Measurements from ENCODE around the gene ZKSCAN3.

ZKSCAN3 gene

DNA sequence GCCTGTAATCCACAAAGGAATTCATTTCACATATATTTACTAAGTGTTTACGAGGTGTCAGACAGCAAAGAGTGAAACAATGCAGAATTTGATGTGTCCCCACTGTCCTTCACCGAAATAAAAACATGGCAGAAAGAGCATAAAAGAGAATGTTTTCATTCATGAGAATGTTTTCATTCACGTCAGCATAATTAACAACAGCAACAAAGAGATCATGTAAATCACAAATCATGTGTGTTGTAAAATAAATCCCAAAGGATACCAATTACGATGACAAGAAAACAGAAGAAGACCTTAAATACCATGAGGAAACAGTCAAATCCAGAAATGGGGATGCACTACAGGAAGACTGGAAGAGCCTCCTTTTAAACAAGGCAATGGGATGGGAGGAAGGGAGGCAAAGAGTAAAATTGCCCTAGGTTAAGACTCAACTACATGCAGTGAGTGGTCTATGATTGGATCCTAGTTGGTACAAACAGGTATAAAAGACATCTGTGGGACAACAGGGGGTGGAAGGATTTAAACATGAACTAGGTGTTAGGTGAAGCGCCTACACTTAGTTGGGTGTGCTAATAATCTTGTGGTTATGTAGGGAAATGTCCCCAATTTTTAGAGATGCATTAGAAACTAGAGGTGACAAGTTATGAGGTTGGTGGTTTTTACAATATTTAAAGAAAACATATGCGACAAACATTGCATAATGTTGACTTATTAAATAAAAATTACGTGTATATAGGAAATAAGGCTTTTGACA lies 15.3 kb upstream of the ZKSCAN3 start:
- H3K4me1 Mint-ChIP-seq, result no peaks in the 10 kb centered on the region
- H3K4me3 Mint-ChIP-seq, result no peak overlapping the region
- TF ChIP-seq, protein P1, sequence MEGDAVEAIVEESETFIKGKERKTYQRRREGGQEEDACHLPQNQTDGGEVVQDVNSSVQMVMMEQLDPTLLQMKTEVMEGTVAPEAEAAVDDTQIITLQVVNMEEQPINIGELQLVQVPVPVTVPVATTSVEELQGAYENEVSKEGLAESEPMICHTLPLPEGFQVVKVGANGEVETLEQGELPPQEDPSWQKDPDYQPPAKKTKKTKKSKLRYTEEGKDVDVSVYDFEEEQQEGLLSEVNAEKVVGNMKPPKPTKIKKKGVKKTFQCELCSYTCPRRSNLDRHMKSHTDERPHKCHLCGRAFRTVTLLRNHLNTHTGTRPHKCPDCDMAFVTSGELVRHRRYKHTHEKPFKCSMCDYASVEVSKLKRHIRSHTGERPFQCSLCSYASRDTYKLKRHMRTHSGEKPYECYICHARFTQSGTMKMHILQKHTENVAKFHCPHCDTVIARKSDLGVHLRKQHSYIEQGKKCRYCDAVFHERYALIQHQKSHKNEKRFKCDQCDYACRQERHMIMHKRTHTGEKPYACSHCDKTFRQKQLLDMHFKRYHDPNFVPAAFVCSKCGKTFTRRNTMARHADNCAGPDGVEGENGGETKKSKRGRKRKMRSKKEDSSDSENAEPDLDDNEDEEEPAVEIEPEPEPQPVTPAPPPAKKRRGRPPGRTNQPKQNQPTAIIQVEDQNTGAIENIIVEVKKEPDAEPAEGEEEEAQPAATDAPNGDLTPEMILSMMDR (IDR thresholded peaks at IDR 0.05; ENCODE audit: unreplicated experiment in 3 of 3), result no peak

DNA sequence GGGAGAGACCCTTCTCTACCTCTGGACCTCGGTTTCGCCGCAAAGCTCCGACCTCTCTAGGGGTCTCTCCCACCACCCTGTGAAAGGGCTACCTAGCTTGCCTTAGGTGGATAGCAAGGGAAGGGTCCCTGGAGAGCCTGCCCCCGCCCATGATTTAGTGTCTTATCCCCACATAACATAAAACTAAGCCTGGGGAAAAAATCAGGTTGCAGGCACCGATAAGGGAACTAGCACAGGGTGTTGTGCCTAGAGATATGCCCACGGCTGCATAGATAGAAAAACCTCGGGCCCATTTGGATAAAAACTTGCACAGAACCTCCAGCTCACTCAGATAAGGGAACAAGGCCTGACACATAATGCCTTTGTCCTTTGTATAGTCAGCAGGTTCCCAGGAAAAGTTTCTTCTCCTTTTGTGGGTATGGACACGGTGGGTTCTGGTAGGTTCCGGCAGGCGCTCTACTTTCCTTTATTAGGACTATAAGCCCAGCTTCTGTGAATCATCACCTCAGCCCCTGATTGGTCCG lies 14.6 kb upstream of the ZKSCAN3 start:
- Mint-ChIP-seq H3K27ac (no peak overlapping the region), H3K36me3 (ENCODE audit: low read depth) (peaks cover 4% of the 10 kb centered on the region), H3K4me3 (no peak overlapping the region), H3K27me3 (ENCODE audit: low read depth) (no peaks in the 10 kb centered on the region), H3K4me1 (no peaks in the 10 kb centered on the region), H3K9me3 (no peaks in the 10 kb centered on the region)
- TF ChIP-seq, protein P1 (IDR thresholded peaks at IDR 0.05; ENCODE audit: unreplicated experiment in 3 of 3), result no peak

More for the DNA sequence above, 15.3 kb upstream of the ZKSCAN3 start:
- peaks cover 4% of the 10 kb centered on the region for H3K36me3 Mint-ChIP-seq (ENCODE audit: low read depth)
- H3K27me3 Mint-ChIP-seq (ENCODE audit: low read depth), result no peaks in the 10 kb centered on the region
- H3K27ac Mint-ChIP-seq, result no peak overlapping the region
- peaks cover 4% of the 10 kb centered on the region for H3K9me3 Mint-ChIP-seq

DNA sequence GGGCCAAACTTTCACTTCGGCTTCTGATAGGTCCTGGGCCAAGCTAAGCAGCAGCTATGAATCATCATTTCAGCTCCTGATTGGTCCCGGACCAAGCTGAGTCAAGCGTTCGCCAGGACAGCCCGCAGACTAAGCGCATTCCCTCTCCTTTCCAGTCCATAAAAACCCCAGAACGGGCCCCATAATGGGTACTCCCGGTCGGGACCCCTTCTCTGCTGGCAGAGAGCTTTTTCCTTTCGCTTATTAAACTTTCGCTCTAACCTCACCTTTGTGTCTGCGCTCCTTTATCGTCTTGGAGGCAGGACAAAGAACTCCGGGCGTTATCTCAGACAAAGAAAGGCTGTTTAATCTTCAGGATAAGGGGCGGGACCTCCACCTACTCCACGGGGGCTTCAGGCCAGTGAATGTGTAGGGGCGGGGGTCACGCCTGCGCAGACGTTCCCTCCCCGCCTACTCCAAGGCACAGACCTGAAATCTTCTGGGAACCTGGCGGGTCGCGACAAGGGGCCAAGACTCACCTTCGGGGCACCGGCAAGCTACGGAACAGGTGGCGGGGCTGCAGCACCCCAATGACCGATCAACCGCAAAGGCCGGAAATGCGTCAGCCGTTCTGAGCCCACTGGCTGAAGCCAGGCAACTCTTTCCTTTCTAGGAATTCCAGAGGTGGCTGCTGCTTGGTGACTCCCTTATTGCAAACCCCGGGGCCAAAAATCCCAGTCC lies 14.0 kb upstream of the ZKSCAN3 start, which contains the start of gene ZSCAN31:
Gene ZSCAN31, minus strand, starts transcription at position 585 of the 720 bp plus-strand sequence. CDS start 6,465 bp downstream, outside the sequence.
- Mint-ChIP-seq H3K27me3 (ENCODE audit: low read depth) (no peaks in the 10 kb centered on the region), H3K9me3 (no peaks in the 10 kb centered on the region), H3K36me3 (ENCODE audit: low read depth) (peaks cover 4% of the 10 kb centered on the region), H3K4me3 (no peak within 1 kb of the TSS), H3K4me1 (no peaks in the 10 kb centered on the region), H3K27ac (no peak within 1 kb of the TSS)
- TF ChIP-seq, protein P1 (IDR thresholded peaks at IDR 0.05; ENCODE audit: unreplicated experiment in 3 of 3), result no peak

DNA sequence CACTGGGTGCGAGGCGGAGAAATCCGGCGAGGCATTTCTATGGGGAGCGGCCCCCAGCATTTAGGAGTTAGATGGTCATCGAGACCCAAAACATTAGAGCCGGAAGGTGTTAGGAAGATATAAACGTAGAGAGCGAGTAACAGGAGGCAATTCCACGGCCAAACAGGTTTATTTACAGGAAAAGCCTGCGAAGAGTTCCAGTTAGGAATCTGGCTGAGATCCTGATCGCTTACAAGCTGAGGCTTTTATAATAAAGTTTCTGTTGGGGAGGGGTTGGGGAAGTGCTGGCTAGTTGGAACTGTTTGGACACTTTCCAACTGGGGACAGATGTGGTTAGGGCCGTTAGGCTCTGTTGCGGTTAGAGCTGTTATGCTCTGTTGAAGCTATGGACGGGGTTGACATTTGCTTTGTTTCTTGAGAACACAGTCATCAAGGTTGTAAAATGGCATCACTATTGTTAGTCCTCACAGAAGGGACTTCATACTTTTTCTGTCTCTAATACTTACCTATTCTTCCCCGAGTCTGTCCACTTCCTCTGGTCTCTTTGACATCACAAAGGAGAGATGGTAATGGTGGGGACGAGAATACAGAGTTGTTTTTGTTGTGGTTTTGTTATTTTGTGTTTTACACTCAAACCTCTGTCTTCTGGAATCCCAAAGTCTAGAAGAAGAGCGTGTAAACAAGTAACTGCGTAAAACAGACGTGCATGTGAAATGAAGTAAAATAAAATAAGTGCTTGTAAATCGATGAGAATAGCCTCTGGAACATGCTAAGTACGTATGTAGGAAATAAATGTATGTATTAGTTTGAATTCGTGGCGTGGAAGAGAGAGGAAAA lies 13.2 kb upstream of the ZKSCAN3 start:
- H3K27ac Mint-ChIP-seq, result no peak overlapping the region
- H3K9me3 Mint-ChIP-seq, result no peaks in the 10 kb centered on the region
- H3K4me3 Mint-ChIP-seq, result no peak overlapping the region
- TF ChIP-seq, protein P1 (IDR thresholded peaks at IDR 0.05; ENCODE audit: unreplicated experiment in 3 of 3), result no peak
- no peaks in the 10 kb centered on the region for H3K27me3 Mint-ChIP-seq (ENCODE audit: low read depth)
- H3K36me3 Mint-ChIP-seq (ENCODE audit: low read depth), result peaks cover 4% of the 10 kb centered on the region
- H3K4me1 Mint-ChIP-seq, result no peaks in the 10 kb centered on the region

DNA sequence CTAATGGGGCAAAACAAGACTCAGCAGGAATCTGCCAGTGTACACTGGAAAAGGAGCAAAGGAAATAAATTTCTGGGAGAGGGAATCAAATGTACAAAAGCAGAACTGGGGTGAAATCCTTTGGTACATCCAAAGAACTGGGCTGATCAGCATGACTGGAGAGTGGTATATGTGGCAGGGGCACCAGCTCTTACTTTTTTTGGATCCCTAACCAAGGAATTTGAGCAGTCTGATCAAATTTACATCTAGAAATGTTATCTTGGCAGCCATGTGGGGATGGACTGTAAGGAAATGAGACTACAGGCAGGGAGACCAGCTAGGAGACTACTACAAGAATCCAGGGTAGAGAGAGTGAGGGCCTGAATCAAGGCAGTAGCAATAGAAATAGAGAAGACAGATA lies 12.6 kb upstream of the ZKSCAN3 start:
- no peaks in the 10 kb centered on the region for H3K27me3 Mint-ChIP-seq (ENCODE audit: low read depth)
- H3K9me3 Mint-ChIP-seq, result no peaks in the 10 kb centered on the region
- TF ChIP-seq, protein P1 (IDR thresholded peaks at IDR 0.05; ENCODE audit: unreplicated experiment in 3 of 3), result no peak
- H3K4me1 Mint-ChIP-seq, result no peaks in the 10 kb centered on the region
- H3K4me3 Mint-ChIP-seq, result no peak overlapping the region
- H3K36me3 Mint-ChIP-seq (ENCODE audit: low read depth), result peaks cover 1% of the 10 kb centered on the region
- no peak overlapping the region for H3K27ac Mint-ChIP-seq

All from nephron (organoid).